Thyroid gland (tissue), 4 donors: ENCODE measurements around the gene LRRN4CL.
"Not testable (repeated sequence)": the region's sequence is repeated elsewhere in the genome, so short reads cannot be mapped to it uniquely, and the experiment has no call there.

Experiments used
- POLR2A ChIP-seq, 2 donors: fragments of 450-650 bp; IDR thresholded peaks; one replicate each; pipeline ENCODE4 v1.6.1; 2017; ENCODE audit warnings: antibody characterized with exemption in 2 of 2, mild to moderate bottlenecking in 2 of 2, moderate library complexity in 1 of 2
- TF ChIP-seq, protein P1 (sequence below), 6 experiments: fragments of 200-600 bp in 3 of 6; fragments of 450-650 bp in 3 of 6; sonication (generic) in 3 of 6; IDR thresholded peaks; one replicate each; pipeline ENCODE4 v1.5.1; 2016 to 2019; ENCODE audit warnings: antibody characterized with exemption in 6 of 6, mild to moderate bottlenecking in 2 of 6, inconsistent platforms in 1 of 6, moderate library complexity in 1 of 6

DNA sequence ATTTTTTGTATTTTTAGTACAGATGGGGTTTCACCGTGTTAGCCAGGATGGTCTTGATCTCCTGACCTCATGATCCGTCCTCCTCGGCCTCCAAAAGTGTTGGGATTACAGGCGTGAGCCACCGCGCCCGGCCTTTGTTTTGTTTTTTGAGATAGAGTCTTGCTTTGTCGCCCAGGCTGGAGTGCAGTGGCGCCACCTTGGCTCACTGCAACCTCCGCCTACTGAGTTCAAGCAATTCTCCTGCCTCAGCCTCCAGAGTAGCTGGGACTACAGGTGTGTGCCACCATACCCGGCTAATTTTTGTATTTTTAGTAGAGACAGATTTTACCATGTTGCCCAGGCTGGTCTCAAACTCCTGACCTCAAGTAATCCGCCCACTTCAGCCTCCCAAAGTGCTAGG is 39.0 kb downstream of the LRRN4CL start:
- TF ChIP-seq, protein P1, sequence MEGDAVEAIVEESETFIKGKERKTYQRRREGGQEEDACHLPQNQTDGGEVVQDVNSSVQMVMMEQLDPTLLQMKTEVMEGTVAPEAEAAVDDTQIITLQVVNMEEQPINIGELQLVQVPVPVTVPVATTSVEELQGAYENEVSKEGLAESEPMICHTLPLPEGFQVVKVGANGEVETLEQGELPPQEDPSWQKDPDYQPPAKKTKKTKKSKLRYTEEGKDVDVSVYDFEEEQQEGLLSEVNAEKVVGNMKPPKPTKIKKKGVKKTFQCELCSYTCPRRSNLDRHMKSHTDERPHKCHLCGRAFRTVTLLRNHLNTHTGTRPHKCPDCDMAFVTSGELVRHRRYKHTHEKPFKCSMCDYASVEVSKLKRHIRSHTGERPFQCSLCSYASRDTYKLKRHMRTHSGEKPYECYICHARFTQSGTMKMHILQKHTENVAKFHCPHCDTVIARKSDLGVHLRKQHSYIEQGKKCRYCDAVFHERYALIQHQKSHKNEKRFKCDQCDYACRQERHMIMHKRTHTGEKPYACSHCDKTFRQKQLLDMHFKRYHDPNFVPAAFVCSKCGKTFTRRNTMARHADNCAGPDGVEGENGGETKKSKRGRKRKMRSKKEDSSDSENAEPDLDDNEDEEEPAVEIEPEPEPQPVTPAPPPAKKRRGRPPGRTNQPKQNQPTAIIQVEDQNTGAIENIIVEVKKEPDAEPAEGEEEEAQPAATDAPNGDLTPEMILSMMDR (IDR thresholded peaks at IDR 0.05), result not testable (repeated sequence)
- TF ChIP-seq POLR2A (IDR thresholded peaks at IDR 0.05), result not testable (repeated sequence)
